PC-3 (cell line): ENCODE data around the gene RPL31. TPM values are rescaled to one million over a fixed set of nuclear protein-coding genes. Genes with fewer than 3 reads are reported as not detected.

ENCODE experiments used
- ATAC-seq: fragments of 200-7000 bp; cut with Tn5 transposase; 2 replicates; pipeline ENCODE4 v1.9.1; 2020; ENCODE audit warnings: mild to moderate bottlenecking, moderate library complexity
- BruUV-seq: library from RNA; stranded (reverse); fragments of 400-500 nt; replicated peaks from 2 replicates; lab custom pipeline; 2021; lab: Mats Ljungman, UMichigan
- CTCF ChIA-PET: fragments of 300-600 bp; sonication (Branson Sonifier 250); formaldehyde crosslinking; loops from one replicate; lab custom pipeline; 2022; ENCODE audit warnings: antibody characterized with exemption; lab: Charles Lee
- POLR2A ChIA-PET: fragments of 300-600 bp; sonication (Branson Sonifier 250); formaldehyde crosslinking; loops from one replicate; lab custom pipeline; 2022; ENCODE audit warnings: antibody characterized with exemption; ENCODE audit not compliant: unreplicated experiment; lab: Charles Lee
- DNase-seq: peaks from one replicate; pipeline ENCODE4 v3.0.0-alpha.2; 2015
- H2AFZ ChIP-seq: fragments of 300-600 bp; sonication (generic); 2 replicates; pipeline ENCODE4 v1.6.0; 2016; ENCODE audit warnings: antibody characterized with exemption, low read length
- H3F3A ChIP-seq: fragments of 300-600 bp; sonication (generic); one replicate; pipeline ENCODE4 v1.6.0; 2017; ENCODE audit warnings: antibody characterized with exemption, low read length, control low read depth, mild to moderate bottlenecking; ENCODE audit not compliant: unreplicated experiment
- H3K27ac ChIP-seq: fragments of 300-600 bp; sonication (generic); 2 replicates; pipeline ENCODE4 v1.5.1; 2016; ENCODE audit warnings: mild to moderate bottlenecking, low read length
- H3K27me3 ChIP-seq: fragments of 300-600 bp; sonication (generic); 2 replicates; pipeline ENCODE4 v1.6.1; 2016; ENCODE audit warnings: low read length, mixed read lengths
- H3K36me3 ChIP-seq: fragments of 300-600 bp; sonication (generic); 2 replicates; pipeline ENCODE4 v1.6.1; 2016; ENCODE audit warnings: low read depth, mixed run types, low read length, mixed read lengths
- H3K4me1 ChIP-seq: fragments of 300-600 bp; sonication (generic); 2 replicates; pipeline ENCODE4 v1.5.1; 2016; ENCODE audit warnings: low read length; ENCODE audit not compliant: insufficient read depth
- H3K4me2 ChIP-seq: fragments of 300-600 bp; sonication (generic); 2 replicates; pipeline ENCODE4 v1.6.0; 2016; ENCODE audit warnings: low read length
- H3K4me3 ChIP-seq: fragments of 300-600 bp; sonication (generic); 2 replicates; pipeline ENCODE4 v1.5.1; 2016; ENCODE audit warnings: mild to moderate bottlenecking, low read length, mixed read lengths
- H3K79me2 ChIP-seq: fragments of 300-600 bp; sonication (generic); 2 replicates; pipeline ENCODE4 v1.6.1; 2017; ENCODE audit warnings: low read length, mixed read lengths
- H3K9ac ChIP-seq: fragments of 300-600 bp; sonication (generic); 2 replicates; pipeline ENCODE4 v1.6.0; 2016; ENCODE audit warnings: mild to moderate bottlenecking, low read length
- H3K9me2 ChIP-seq: fragments of 300-600 bp; sonication (generic); replicated peaks from 2 replicates; pipeline ENCODE4 v1.6.1; 2016; ENCODE audit warnings: mixed run types, low read length, mixed read lengths
- H3K9me3 ChIP-seq: fragments of 300-600 bp; sonication (generic); 2 replicates; pipeline ENCODE4 v1.6.1; 2016; ENCODE audit warnings: low read length, mixed read lengths
- H4K20me1 ChIP-seq: fragments of 300-600 bp; sonication (generic); 2 replicates; pipeline ENCODE4 v1.6.1; 2016; ENCODE audit warnings: low read length, mixed read lengths
- EZH2 ChIP-seq: fragments of 300-600 bp; sonication (generic); IDR thresholded peaks from one replicate; pipeline ENCODE4 v1.6.1; 2017; ENCODE audit warnings: antibody characterized with exemption, mild to moderate bottlenecking, low read length; ENCODE audit not compliant: unreplicated experiment
- EZH2phosphoT487 ChIP-seq: fragments of 300-600 bp; sonication (generic); IDR thresholded peaks from 2 replicates; pipeline ENCODE4 v1.6.1; 2018; ENCODE audit warnings: mild to moderate bottlenecking, antibody characterized with exemption, low read length, borderline replicate concordance
- intact Hi-C: fragments of 100-400 bp; cut with micrococcal nuclease; formaldehyde crosslinking; loops from 2 replicates; pipeline ENCODE4 v1.9.0; 2023
- total RNA-seq: library from RNA; depleted of rRNA; stranded (reverse); fragments of >200 nt; gene quantifications from 2 replicates; pipeline ENCODE4 v1.2.3, GENCODE V29; 2014
- TF ChIP-seq, protein P1 (sequence below): fragments of 300-600 bp; sonication (generic); conservative IDR thresholded peaks from 2 replicates; pipeline ENCODE4 v1.5.1; 2017; ENCODE audit warnings: antibody characterized with exemption, low read depth, mild to moderate bottlenecking, low read length

RPL31 gene
- total RNA-seq, 1 experiment from 2014 or later: 756 TPM

DNA sequence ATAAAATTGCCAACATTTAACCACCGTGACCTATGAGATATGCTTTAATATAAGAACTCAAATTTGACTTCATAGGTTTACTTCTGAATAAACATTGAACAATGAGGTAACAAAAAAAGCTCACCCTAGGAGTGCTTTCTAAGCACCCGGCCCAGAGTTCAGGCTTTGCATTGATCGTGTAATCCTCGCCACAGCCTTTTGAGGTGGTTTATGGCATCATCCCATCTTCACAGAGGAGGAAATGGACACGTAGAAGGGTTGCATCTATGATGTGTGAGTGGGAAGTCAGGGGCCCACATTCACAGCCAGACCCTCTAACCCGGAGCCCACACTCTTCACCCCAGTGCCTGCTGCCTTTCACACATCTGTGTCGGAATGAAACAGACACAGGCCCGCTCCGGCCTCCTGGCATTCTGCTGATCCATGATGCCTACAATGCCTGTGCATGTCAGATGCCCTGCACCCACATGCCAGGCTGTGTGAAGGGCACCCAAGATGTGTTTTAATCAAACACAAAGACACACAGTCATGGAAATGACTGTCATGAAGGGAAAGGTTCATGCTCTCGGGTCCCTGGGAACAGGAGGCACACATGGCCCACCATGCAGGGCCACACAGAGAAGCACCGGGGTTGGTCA is 48.6 kb upstream of the RPL31 start:
- DNase-seq (no peak), ATAC-seq (no peak)
- no peak overlapping the region for H3K4me2 ChIP-seq
- H3K9me3 ChIP-seq: no peaks in the 10 kb centered on the region
- H3K36me3 ChIP-seq: peaks cover 22% of the 10 kb centered on the region
- peaks cover 20% of the 10 kb centered on the region for H3K4me1 ChIP-seq
- H3K4me3 ChIP-seq: no peak overlapping the region
- no peaks in the 10 kb centered on the region for H3K27me3 ChIP-seq
- H3K79me2 ChIP-seq: no peaks in the 10 kb centered on the region
- no peak for TF ChIP-seq EZH2
- TF ChIP-seq, protein P1, sequence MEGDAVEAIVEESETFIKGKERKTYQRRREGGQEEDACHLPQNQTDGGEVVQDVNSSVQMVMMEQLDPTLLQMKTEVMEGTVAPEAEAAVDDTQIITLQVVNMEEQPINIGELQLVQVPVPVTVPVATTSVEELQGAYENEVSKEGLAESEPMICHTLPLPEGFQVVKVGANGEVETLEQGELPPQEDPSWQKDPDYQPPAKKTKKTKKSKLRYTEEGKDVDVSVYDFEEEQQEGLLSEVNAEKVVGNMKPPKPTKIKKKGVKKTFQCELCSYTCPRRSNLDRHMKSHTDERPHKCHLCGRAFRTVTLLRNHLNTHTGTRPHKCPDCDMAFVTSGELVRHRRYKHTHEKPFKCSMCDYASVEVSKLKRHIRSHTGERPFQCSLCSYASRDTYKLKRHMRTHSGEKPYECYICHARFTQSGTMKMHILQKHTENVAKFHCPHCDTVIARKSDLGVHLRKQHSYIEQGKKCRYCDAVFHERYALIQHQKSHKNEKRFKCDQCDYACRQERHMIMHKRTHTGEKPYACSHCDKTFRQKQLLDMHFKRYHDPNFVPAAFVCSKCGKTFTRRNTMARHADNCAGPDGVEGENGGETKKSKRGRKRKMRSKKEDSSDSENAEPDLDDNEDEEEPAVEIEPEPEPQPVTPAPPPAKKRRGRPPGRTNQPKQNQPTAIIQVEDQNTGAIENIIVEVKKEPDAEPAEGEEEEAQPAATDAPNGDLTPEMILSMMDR: no peak
- no peak for TF ChIP-seq EZH2phosphoT487
- ChIA-PET CTCF (no interaction called here), POLR2A (no interaction called here)
- H3K9me2 ChIP-seq: no peaks in the 10 kb centered on the region
- H3K27ac ChIP-seq: no peak overlapping the region
- no peak overlapping the region for H2AFZ ChIP-seq
- no TSS peak for BruUV-seq
- no peaks in the 10 kb centered on the region for H3F3A ChIP-seq
- no peaks in the 10 kb centered on the region for H4K20me1 ChIP-seq
- no peak overlapping the region for H3K9ac ChIP-seq
- intact Hi-C loops: no loop called here

DNA sequence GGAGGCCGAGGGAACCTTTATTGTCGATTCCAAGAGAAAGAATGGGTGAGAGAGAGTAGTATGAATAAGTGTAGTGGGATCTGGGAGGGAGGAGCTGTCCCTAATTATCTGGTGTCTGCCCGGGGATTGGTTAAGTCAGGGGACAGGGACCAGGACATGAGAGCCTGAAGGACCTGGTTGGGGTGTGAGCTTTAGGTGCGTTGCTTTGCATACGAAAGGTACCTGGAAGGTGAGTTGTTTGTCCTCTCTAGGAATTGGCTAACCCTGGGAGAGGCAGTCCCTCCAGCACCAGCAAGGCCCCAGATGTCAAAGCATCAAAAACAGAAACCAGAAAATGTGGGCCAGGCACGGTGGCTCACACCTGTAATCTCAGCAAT is 48.1 kb upstream of the RPL31 start:
- no peak overlapping the region for H2AFZ ChIP-seq
- no peaks in the 10 kb centered on the region for H3K9me2 ChIP-seq
- TF ChIP-seq, protein P1: no peak
- TF ChIP-seq EZH2 (no peak), EZH2phosphoT487 (no peak)
- ATAC-seq (no peak), DNase-seq (no peak)
- no TSS peak for BruUV-seq
- ChIA-PET CTCF (no interaction called here), POLR2A (no interaction called here)
- no peaks in the 10 kb centered on the region for H4K20me1 ChIP-seq
- H3K27me3 ChIP-seq: no peaks in the 10 kb centered on the region
- intact Hi-C loops: no loop called here
- H3K36me3 ChIP-seq: peaks cover 20% of the 10 kb centered on the region
- H3K9me3 ChIP-seq: no peaks in the 10 kb centered on the region
- H3K4me1 ChIP-seq: peaks cover 25% of the 10 kb centered on the region
- no peak overlapping the region for H3K4me3 ChIP-seq
- no peaks in the 10 kb centered on the region for H3F3A ChIP-seq
- no peak overlapping the region for H3K27ac ChIP-seq
- H3K4me2 ChIP-seq: no peak overlapping the region
- no peak overlapping the region for H3K9ac ChIP-seq
- H3K79me2 ChIP-seq: no peaks in the 10 kb centered on the region

DNA sequence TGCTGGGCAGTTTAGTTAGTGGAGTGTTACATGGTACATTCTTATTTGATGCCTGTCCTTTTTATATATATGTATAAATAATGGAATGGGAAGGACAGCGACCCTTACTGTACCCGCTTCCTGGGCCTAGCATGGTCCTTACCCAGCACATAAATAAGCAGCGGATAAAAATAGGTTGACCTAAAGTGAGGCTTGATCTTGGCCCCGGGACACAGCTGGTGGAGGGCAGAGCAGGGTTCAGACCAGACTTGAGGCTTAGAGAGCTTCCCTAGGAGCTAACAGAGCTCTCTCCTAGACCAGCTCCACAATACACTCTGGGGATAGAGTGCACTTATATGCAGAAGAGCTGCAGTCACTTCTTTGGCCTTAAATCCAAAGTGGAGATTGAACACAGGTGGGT is 46.9 kb upstream of the RPL31 start:
- POLR2A ChIA-PET: no interaction called here
- no TSS peak for BruUV-seq

More for the DNA sequence above, 46.9 kb upstream of the RPL31 start:
- Histone ChIP-seq H3F3A (no peaks in the 10 kb centered on the region), H3K9me3 (no peaks in the 10 kb centered on the region), H3K4me3 (no peak overlapping the region), H3K36me3 (peaks cover 11% of the 10 kb centered on the region), H3K4me1 (peaks cover 34% of the 10 kb centered on the region), H3K27me3 (no peaks in the 10 kb centered on the region), H3K4me2 (no peak overlapping the region), H3K27ac (no peak overlapping the region), H3K9me2 (no peaks in the 10 kb centered on the region), H3K79me2 (no peaks in the 10 kb centered on the region), H2AFZ (no peak overlapping the region), H3K9ac (no peak overlapping the region), H4K20me1 (no peaks in the 10 kb centered on the region)
- DNase-seq: no peak
- TF ChIP-seq EZH2phosphoT487 (no peak), EZH2 (no peak)
- TF ChIP-seq, protein P1: no peak
- intact Hi-C loops: no loop called here
- CTCF ChIA-PET: no interaction called here
- no peak for ATAC-seq
